ENCODE data around the gene ZP2.

GRCh38 chr16:21166561-21166961 is 44.8 kb downstream of the ZP2 start:
- TF ChIP-seq POLR2A (IDR thresholded peaks at IDR 0.05), result no peak
- no peak for TF ChIP-seq CTCF (IDR thresholded peaks at IDR 0.05)
